Lower leg skin (tissue), 3 donors: ENCODE measurements around the gene BRAP.
"Not testable (repeated sequence)": the region's sequence is repeated elsewhere in the genome, so short reads cannot be mapped to it uniquely, and the experiment has no call there.

Experiments
- POLR2A ChIP-seq, 2 donors: fragments of 450-650 bp; IDR thresholded peaks; one replicate each; pipeline ENCODE4 v1.6.1; 2016 to 2017; ENCODE audit warnings: antibody characterized with exemption in 2 of 2, mild to moderate bottlenecking in 1 of 2, moderate library complexity in 1 of 2
- TF ChIP-seq, protein P1 (sequence below), 3 donors: fragments of 450-650 bp; IDR thresholded peaks; one replicate each; pipeline ENCODE4 v1.5.1; 2016; ENCODE audit warnings: antibody characterized with exemption in 3 of 3, mild to moderate bottlenecking in 3 of 3, moderate library complexity in 2 of 3

- TF ChIP-seq POLR2A (IDR thresholded peaks at IDR 0.05), result not testable (repeated sequence)
- TF ChIP-seq, protein P1, sequence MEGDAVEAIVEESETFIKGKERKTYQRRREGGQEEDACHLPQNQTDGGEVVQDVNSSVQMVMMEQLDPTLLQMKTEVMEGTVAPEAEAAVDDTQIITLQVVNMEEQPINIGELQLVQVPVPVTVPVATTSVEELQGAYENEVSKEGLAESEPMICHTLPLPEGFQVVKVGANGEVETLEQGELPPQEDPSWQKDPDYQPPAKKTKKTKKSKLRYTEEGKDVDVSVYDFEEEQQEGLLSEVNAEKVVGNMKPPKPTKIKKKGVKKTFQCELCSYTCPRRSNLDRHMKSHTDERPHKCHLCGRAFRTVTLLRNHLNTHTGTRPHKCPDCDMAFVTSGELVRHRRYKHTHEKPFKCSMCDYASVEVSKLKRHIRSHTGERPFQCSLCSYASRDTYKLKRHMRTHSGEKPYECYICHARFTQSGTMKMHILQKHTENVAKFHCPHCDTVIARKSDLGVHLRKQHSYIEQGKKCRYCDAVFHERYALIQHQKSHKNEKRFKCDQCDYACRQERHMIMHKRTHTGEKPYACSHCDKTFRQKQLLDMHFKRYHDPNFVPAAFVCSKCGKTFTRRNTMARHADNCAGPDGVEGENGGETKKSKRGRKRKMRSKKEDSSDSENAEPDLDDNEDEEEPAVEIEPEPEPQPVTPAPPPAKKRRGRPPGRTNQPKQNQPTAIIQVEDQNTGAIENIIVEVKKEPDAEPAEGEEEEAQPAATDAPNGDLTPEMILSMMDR (IDR thresholded peaks at IDR 0.05), result not testable (repeated sequence)
Measured at GRCh38 chr12:111652530-111652929, 33.2 kb downstream of the BRAP start.
